Testis (tissue), 2 donors: ENCODE measurements around the gene GTPBP4.

Experiments used
- POLR2A ChIP-seq: fragments of 450-650 bp; IDR thresholded peaks from one replicate; pipeline ENCODE4 v1.6.1; 2017; ENCODE audit warnings: antibody characterized with exemption, mild to moderate bottlenecking, moderate library complexity
- TF ChIP-seq, protein P1 (sequence below), 3 experiments: fragments of 450-650 bp in 2 of 3; fragments of 200-600 bp in 1 of 3; sonication (generic) in 1 of 3; IDR thresholded peaks; one replicate each; pipeline ENCODE4 v1.5.1; 2016 to 2019; ENCODE audit warnings: antibody characterized with exemption in 3 of 3, mild to moderate bottlenecking in 2 of 3, moderate library complexity in 1 of 3

DNA sequence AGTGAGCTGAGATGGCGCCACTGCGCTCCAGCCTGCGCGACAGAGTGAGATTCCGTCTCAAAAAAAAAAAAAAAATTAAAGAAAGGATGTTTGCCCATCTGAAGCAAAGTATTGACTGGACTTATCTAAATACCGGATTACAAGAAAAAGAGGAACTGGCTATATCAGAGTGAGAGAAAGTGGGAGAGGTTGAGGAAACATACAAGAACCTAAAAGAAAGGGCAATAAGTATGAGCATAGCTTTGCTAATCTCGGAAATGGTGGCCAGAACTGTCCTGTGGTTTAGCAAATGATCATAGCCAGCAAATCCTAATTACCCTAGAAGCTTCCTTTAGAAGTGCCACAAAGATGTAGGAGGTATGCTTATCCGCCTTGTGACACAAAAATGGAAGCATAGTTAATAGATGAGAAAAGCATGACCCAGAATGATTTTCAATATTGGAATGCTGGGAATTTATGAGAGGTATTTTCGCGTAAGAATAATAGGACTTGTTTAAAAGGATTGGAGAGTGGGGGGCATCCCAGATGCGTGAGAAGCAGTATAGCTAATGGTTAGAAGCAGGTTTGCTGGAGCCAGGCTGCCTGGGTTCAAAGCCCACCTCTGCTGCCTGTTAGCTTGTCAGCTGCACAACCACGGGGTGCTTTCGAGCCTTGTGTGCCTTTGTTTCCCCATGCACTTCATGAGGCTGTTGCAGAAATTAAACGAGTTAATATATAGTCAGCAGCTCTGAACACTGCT, 1.2 kb upstream of the GTPBP4 start:
- no peak for TF ChIP-seq POLR2A
- TF ChIP-seq, protein P1, sequence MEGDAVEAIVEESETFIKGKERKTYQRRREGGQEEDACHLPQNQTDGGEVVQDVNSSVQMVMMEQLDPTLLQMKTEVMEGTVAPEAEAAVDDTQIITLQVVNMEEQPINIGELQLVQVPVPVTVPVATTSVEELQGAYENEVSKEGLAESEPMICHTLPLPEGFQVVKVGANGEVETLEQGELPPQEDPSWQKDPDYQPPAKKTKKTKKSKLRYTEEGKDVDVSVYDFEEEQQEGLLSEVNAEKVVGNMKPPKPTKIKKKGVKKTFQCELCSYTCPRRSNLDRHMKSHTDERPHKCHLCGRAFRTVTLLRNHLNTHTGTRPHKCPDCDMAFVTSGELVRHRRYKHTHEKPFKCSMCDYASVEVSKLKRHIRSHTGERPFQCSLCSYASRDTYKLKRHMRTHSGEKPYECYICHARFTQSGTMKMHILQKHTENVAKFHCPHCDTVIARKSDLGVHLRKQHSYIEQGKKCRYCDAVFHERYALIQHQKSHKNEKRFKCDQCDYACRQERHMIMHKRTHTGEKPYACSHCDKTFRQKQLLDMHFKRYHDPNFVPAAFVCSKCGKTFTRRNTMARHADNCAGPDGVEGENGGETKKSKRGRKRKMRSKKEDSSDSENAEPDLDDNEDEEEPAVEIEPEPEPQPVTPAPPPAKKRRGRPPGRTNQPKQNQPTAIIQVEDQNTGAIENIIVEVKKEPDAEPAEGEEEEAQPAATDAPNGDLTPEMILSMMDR (IDR thresholded peaks at IDR 0.05), result no peak
